ENCODE results near the gene GINS1. TPM values are rescaled to one million over a fixed set of nuclear protein-coding genes. Genes with fewer than 3 reads are reported as not detected.

Gene GINS1
- total and polyA plus RNA-seq, 2 of the 13 experiments (the other 11 are each of a cell fraction or from before 2014, with no cell fraction given) = 14.6 to 59.9 TPM

GRCh38 chr20:25464501-25465242 lies 57.2 kb downstream of the GINS1 start (continued):
- TF ChIP-seq NR2F1 (CRISPR knock-in tag; IDR thresholded peaks at IDR 0.05) (no peak), SP1 (IDR thresholded peaks at IDR 0.05) (no peak), SP1 (CRISPR knock-in tag; IDR thresholded peaks at IDR 0.05) (no peak), ZNF574 (CRISPR knock-in tag; IDR thresholded peaks at IDR 0.05) (no peak), ZNF468 (CRISPR knock-in tag; IDR thresholded peaks at IDR 0.05) (no peak), SKIL (CRISPR knock-in tag; IDR thresholded peaks at IDR 0.05; ENCODE audit: borderline replicate concordance) (no peak), ZNF564 (CRISPR knock-in tag; IDR thresholded peaks at IDR 0.05) (no peak)

Data from HepG2 (cell line).